SK-N-SH treated with all-trans-retinoic acid at 6 μM for 48 hours (cell line): Measurements from ENCODE around the gene PUS3.

Experiments
- ATAC-seq: fragments of 200-7000 bp; cut with Tn5 transposase; 3 replicates; pipeline ENCODE4 v1.9.1; 2020; ENCODE audit warnings: mild to moderate bottlenecking, moderate library complexity
- ARNTL ChIP-seq: fragments of 450-650 bp; formaldehyde crosslinking; IDR thresholded peaks from 2 replicates; pipeline ENCODE4 v1.5.0; 2020; ENCODE audit warnings: low read depth, mild to moderate bottlenecking, moderate library complexity, borderline replicate concordance
- BACH2 ChIP-seq: fragments of 250-450 bp; sonication (Bioruptor Pico); IDR thresholded peaks from 2 replicates; pipeline ENCODE4 v1.9.0; 2021; ENCODE audit warnings: mild to moderate bottlenecking, borderline replicate concordance
- CSDC2 ChIP-seq: fragments of 250-450 bp; sonication (Bioruptor Pico); IDR thresholded peaks from 2 replicates; pipeline ENCODE4 v1.5.0; 2020; ENCODE audit warnings: mild to moderate bottlenecking, moderate library complexity
- CSRNP3 ChIP-seq: fragments of 250-450 bp; sonication (Bioruptor Pico); IDR thresholded peaks from 2 replicates; pipeline ENCODE4 v1.5.1; 2021; ENCODE audit warnings: mild to moderate bottlenecking, moderate library complexity
- ESRRG ChIP-seq: fragments of 250-450 bp; sonication (Bioruptor Pico); IDR thresholded peaks from 2 replicates; pipeline ENCODE4 v1.6.1; 2021; ENCODE audit warnings: mild to moderate bottlenecking
- GLIS3 ChIP-seq: fragments of 250-450 bp; sonication (Bioruptor Pico); IDR thresholded peaks from 2 replicates; pipeline ENCODE4 v1.5.0; 2020; ENCODE audit warnings: mild to moderate bottlenecking, moderate library complexity
- ISL1 ChIP-seq: fragments of 250-450 bp; sonication (Bioruptor Pico); IDR thresholded peaks from 2 replicates; pipeline ENCODE4 v2.1.2; 2022; ENCODE audit warnings: mild to moderate bottlenecking, moderate library complexity
- OSR1 ChIP-seq: fragments of 250-450 bp; sonication (Bioruptor Pico); IDR thresholded peaks from 2 replicates; pipeline ENCODE4 v1.8.0; 2022; ENCODE audit warnings: moderate library complexity, mild to moderate bottlenecking, inconsistent platforms
- RARB ChIP-seq: fragments of 250-450 bp; sonication (Bioruptor Pico); IDR thresholded peaks from 2 replicates; pipeline ENCODE4 v1.8.0; 2021; ENCODE audit warnings: mild to moderate bottlenecking, moderate library complexity
- TCF4 ChIP-seq: fragments of 250-450 bp; sonication (Bioruptor Pico); IDR thresholded peaks from 2 replicates; pipeline ENCODE4 v1.8.0; 2021; ENCODE audit warnings: mild to moderate bottlenecking, moderate library complexity, borderline replicate concordance
- TSHZ2 ChIP-seq: fragments of 250-450 bp; sonication (Bioruptor Pico); IDR thresholded peaks from 2 replicates; pipeline ENCODE4 v1.5.0; 2020; ENCODE audit warnings: mild to moderate bottlenecking, moderate library complexity
- ZC3H10 ChIP-seq: fragments of 250-450 bp; sonication (Bioruptor Pico); IDR thresholded peaks from 2 replicates; pipeline ENCODE4 v1.5.1; 2021; ENCODE audit warnings: mild to moderate bottlenecking, moderate library complexity
- ZFP3 ChIP-seq: fragments of 250-450 bp; sonication (Bioruptor Pico); IDR thresholded peaks from 2 replicates; pipeline ENCODE4 v1.5.0; 2020; ENCODE audit warnings: mild to moderate bottlenecking, moderate library complexity
- ZFP30 ChIP-seq: fragments of 450-650 bp; formaldehyde crosslinking; IDR thresholded peaks from 2 replicates; pipeline ENCODE4 v1.5.0; 2022; ENCODE audit warnings: mild to moderate bottlenecking, moderate library complexity
- ZNF565 ChIP-seq: fragments of 450-650 bp; formaldehyde crosslinking; conservative IDR thresholded peaks from 2 replicates; pipeline ENCODE4 v1.5.0; 2020; ENCODE audit warnings: low read depth, mild to moderate bottlenecking, moderate library complexity
- ZNF70 ChIP-seq: fragments of 450-650 bp; formaldehyde crosslinking; IDR thresholded peaks from 2 replicates; pipeline ENCODE4 v1.5.0; 2020; ENCODE audit warnings: mild to moderate bottlenecking, moderate library complexity
- ZNF8 ChIP-seq: fragments of 450-650 bp; formaldehyde crosslinking; IDR thresholded peaks from 2 replicates; pipeline ENCODE4 v1.5.0; 2020; ENCODE audit warnings: mild to moderate bottlenecking, moderate library complexity
- TF ChIP-seq, protein P1 (sequence below): fragments of 250-450 bp; sonication (Bioruptor Pico); IDR thresholded peaks from 2 replicates; pipeline ENCODE4 v1.8.0; 2020; ENCODE audit warnings: mild to moderate bottlenecking, moderate library complexity, borderline replicate concordance
- TF ChIP-seq, protein P2 (sequence below): fragments of 250-450 bp; sonication (Bioruptor Pico); IDR thresholded peaks from 2 replicates; pipeline ENCODE4 v1.5.1; 2020; ENCODE audit warnings: low read depth, mild to moderate bottlenecking, moderate library complexity
- TF ChIP-seq, protein P3 (sequence below): fragments of 250-450 bp; sonication (Bioruptor Pico); IDR thresholded peaks from 2 replicates; pipeline ENCODE4 v1.8.0; 2021; ENCODE audit warnings: low read depth, mild to moderate bottlenecking, moderate library complexity, borderline replicate concordance

PUS3 gene

GRCh38 chr11:125924384-125925007, 21.5 kb upstream of the PUS3 start:
- no peak for ATAC-seq
- no peak for TF ChIP-seq ZNF565 (CRISPR knock-in tag)
- TF ChIP-seq, protein P1, sequence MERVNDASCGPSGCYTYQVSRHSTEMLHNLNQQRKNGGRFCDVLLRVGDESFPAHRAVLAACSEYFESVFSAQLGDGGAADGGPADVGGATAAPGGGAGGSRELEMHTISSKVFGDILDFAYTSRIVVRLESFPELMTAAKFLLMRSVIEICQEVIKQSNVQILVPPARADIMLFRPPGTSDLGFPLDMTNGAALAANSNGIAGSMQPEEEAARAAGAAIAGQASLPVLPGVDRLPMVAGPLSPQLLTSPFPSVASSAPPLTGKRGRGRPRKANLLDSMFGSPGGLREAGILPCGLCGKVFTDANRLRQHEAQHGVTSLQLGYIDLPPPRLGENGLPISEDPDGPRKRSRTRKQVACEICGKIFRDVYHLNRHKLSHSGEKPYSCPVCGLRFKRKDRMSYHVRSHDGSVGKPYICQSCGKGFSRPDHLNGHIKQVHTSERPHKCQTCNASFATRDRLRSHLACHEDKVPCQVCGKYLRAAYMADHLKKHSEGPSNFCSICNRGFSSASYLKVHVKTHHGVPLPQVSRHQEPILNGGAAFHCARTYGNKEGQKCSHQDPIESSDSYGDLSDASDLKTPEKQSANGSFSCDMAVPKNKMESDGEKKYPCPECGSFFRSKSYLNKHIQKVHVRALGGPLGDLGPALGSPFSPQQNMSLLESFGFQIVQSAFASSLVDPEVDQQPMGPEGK (CRISPR knock-in tag), result no peak
- no peak for TF ChIP-seq ZFP30 (CRISPR knock-in tag)
- TF ChIP-seq ZFP3 (CRISPR knock-in tag), result no peak
- TF ChIP-seq ESRRG, result no peak
- TF ChIP-seq BACH2 (CRISPR knock-in tag), result no peak
- TF ChIP-seq GLIS3 (CRISPR knock-in tag), result no peak
- no peak for TF ChIP-seq ZC3H10 (CRISPR knock-in tag)
- TF ChIP-seq TSHZ2 (CRISPR knock-in tag), result no peak

DNA sequence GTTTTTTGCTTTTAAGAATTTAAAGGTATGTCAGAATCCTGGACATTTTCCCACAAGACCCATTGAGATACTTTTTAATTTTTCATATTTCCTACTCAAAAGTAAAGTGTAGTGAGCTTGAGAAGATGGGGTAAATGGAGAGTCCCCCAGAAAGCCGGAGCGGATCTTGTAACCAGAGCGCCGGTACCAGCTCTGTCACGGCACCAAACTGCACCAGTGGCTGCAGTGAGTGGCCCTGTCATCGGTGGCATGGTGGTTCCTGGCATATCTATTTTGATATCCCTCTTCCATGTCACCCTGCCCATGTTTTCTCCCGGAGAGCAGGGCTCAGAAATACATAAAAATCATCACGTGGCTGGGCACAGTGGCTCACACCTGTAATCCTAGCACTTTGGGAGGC, 20.6 kb upstream of the PUS3 start:
- TF ChIP-seq ISL1 (CRISPR knock-in tag), result no peak
- TF ChIP-seq GLIS3 (CRISPR knock-in tag), result no peak
- no peak for TF ChIP-seq ZFP3 (CRISPR knock-in tag)
- TF ChIP-seq CSDC2 (CRISPR knock-in tag), result no peak
- TF ChIP-seq ZC3H10 (CRISPR knock-in tag), result no peak
- no peak for TF ChIP-seq CSRNP3 (CRISPR knock-in tag)
- TF ChIP-seq, protein P2, sequence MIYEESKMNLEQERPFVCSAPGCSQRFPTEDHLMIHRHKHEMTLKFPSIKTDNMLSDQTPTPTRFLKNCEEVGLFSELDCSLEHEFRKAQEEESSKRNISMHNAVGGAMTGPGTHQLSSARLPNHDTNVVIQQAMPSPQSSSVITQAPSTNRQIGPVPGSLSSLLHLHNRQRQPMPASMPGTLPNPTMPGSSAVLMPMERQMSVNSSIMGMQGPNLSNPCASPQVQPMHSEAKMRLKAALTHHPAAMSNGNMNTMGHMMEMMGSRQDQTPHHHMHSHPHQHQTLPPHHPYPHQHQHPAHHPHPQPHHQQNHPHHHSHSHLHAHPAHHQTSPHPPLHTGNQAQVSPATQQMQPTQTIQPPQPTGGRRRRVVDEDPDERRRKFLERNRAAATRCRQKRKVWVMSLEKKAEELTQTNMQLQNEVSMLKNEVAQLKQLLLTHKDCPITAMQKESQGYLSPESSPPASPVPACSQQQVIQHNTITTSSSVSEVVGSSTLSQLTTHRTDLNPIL (CRISPR knock-in tag), result no peak
- TF ChIP-seq ZNF565 (CRISPR knock-in tag), result no peak
- TF ChIP-seq OSR1 (CRISPR knock-in tag), result no peak
- no peak for TF ChIP-seq ZNF8 (CRISPR knock-in tag)
- TF ChIP-seq, protein P1 (CRISPR knock-in tag), result no peak
- TF ChIP-seq RARB, result no peak
- no peak for TF ChIP-seq ZNF70
- no peak for TF ChIP-seq TCF4
- TF ChIP-seq ARNTL (CRISPR knock-in tag), result no peak
- TF ChIP-seq ESRRG, result no peak
- TF ChIP-seq TSHZ2 (CRISPR knock-in tag), result no peak
- no peak for TF ChIP-seq BACH2 (CRISPR knock-in tag)
- TF ChIP-seq, protein P3, sequence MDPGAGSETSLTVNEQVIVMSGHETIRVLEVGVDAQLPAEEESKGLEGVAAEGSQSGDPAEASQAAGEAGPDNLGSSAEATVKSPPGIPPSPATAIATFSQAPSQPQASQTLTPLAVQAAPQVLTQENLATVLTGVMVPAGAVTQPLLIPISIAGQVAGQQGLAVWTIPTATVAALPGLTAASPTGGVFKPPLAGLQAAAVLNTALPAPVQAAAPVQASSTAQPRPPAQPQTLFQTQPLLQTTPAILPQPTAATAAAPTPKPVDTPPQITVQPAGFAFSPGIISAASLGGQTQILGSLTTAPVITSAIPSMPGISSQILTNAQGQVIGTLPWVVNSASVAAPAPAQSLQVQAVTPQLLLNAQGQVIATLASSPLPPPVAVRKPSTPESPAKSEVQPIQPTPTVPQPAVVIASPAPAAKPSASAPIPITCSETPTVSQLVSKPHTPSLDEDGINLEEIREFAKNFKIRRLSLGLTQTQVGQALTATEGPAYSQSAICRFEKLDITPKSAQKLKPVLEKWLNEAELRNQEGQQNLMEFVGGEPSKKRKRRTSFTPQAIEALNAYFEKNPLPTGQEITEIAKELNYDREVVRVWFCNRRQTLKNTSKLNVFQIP (CRISPR knock-in tag), result no peak
- no peak for TF ChIP-seq ZFP30 (CRISPR knock-in tag)
- no peak for ATAC-seq
